NB4 (cell line): ENCODE data around the gene SLC22A8.

Source experiments
- CTCF ChIP-seq: IDR thresholded peaks from one replicate; pipeline ENCODE4 v1.5.1; 2012; ENCODE audit warnings: low read depth, low read length
- MAX ChIP-seq: IDR thresholded peaks from 2 replicates; pipeline ENCODE4 v1.6.1; 2011; ENCODE audit warnings: low read depth, low read length
- MYC ChIP-seq: IDR thresholded peaks from 2 replicates; pipeline ENCODE4 v1.6.1; 2011; ENCODE audit warnings: low read depth, low read length
- POLR2A ChIP-seq: IDR thresholded peaks from 2 replicates; pipeline ENCODE4 v1.6.1; 2011; ENCODE audit warnings: mild to moderate bottlenecking; ENCODE audit not compliant: insufficient read length; ENCODE audit errors: extremely low read depth

DNA sequence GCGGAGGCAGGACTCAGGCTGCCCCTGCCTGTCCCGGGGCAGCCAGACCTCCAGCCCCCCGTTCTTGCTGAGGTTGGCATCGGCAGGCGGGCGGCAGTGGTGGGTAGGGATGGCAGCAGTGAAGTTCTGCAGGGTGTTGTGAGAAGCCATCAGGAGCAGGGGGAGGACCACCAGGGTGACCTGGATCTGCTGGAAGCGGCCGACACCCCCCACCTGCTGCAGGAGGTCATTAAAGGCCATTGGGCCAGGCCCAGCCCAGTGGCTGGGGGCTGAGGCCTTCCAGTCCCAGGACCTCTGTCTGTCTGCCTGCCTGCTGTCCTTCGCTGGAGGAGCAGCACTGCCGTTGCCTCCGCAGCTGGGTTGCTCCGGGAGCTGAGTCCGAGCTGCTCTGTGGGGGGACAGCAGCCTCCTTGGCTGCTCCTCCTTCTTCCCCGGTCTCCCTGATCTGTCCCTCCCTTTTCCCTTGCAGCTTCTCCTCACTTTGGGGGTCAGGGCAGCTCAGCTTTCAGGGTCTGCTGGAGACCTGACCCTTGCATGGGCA lies 31.1 kb downstream of the SLC22A8 start, which contains the start of gene SLC22A6:
- TF ChIP-seq CTCF (no peak), POLR2A (no peak), MAX (no peak), MYC (no peak)
